IPS-15b (cell line): ENCODE results near the gene NCAN.

Experiments used
- H3K27me3 ChIP-seq: one replicate; pipeline ENCODE4 v1.6.1; 2013; ENCODE audit warnings: low read length; ENCODE audit not compliant: control insufficient read depth, insufficient read depth
- H3K36me3 ChIP-seq: one replicate; pipeline ENCODE4 v1.6.1; 2013; ENCODE audit warnings: low read length; ENCODE audit not compliant: control insufficient read depth, insufficient read depth
- H3K4me1 ChIP-seq: one replicate; pipeline ENCODE4 v1.6.1; 2013; ENCODE audit warnings: mild to moderate bottlenecking, low read length; ENCODE audit not compliant: control insufficient read depth, insufficient read depth
- H3K4me3 ChIP-seq: one replicate; pipeline ENCODE4 v1.5.1; 2013; ENCODE audit warnings: low read depth, low read length
- H3K9ac ChIP-seq: one replicate; pipeline ENCODE4 v1.6.1; 2013; ENCODE audit warnings: low read depth, mild to moderate bottlenecking, low read length
- H3K9me3 ChIP-seq: one replicate; pipeline ENCODE4 v1.6.1; 2013; ENCODE audit warnings: mild to moderate bottlenecking, low read length; ENCODE audit not compliant: control insufficient read depth, insufficient read depth

NCAN gene

DNA sequence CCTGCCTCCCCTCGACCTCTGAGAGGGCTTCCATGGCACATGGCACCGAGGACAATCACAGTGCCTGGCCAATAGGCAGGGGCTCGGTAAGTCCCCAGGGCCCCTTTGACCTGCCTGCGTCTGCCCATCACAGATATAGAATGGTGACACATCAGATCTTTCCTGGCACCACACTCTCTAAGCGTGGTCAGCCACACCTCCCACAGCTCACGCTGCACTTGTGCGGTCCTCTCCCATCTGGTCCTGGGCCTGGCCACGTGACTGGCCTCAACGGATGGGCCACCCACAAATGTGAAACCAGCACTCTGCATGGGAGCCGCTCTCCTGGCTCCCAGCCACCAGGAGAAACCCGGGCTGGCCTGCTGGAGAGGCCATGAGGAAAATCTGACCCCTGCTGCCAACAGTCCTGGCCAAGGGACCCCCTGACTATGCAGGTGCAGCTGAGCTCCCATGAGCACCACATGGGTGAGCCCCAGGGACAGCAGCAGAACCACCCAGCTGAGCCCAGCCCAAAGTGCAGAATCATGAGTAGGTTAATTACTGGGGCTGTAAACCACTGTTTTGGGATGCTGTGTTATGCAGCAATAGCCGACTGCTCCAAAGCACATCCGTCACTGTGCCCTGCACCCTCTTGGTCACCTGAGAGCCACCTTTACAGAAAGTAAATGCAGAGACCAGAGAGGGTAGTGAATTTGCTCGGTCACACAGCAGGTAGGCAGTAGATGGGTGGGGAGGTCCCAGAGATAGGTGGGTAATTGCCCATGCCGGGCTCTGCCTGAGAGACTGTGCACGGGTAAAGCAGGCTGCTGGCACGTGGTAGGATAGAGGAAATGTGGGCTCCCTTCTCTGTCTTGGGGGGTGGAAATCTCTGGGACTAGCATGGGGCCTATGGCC lies 32.0 kb upstream of the NCAN start:
- no peaks in the 10 kb centered on the region for H3K27me3 ChIP-seq
- H3K4me1 ChIP-seq: no peaks in the 10 kb centered on the region
- H3K4me3 ChIP-seq: no peak overlapping the region
- peaks cover 13% of the 10 kb centered on the region for H3K36me3 ChIP-seq
- H3K9me3 ChIP-seq: no peaks in the 10 kb centered on the region
- no peak overlapping the region for H3K9ac ChIP-seq

DNA sequence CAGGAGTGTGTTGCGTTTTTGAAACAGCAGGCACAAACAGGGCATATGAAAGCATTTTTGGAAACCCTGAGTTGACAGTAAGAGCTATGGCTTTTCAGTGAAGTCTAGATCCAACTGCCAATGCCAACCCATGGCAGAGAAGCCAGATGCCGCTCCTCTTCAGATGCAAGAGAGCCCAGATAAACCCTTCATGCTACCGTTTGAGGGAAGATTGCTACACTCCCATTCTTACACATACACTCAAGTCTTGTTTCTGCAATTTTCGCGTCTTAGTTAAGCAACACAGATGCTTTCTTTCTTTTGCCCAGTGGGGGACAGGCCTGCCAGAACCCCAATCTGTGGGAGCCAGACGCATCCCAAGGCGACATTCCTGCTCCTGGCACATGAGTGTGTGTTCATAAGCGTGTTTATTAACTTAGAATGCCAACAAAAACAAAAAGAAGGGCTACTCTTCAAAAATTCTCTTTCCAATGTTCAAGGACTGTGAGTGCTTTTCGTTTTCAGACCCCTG lies 30.2 kb upstream of the NCAN start:
- Histone ChIP-seq H3K9me3 (no peaks in the 10 kb centered on the region), H3K4me1 (no peaks in the 10 kb centered on the region), H3K27me3 (no peaks in the 10 kb centered on the region), H3K9ac (no peak overlapping the region), H3K4me3 (no peak overlapping the region), H3K36me3 (peaks cover 15% of the 10 kb centered on the region)

DNA sequence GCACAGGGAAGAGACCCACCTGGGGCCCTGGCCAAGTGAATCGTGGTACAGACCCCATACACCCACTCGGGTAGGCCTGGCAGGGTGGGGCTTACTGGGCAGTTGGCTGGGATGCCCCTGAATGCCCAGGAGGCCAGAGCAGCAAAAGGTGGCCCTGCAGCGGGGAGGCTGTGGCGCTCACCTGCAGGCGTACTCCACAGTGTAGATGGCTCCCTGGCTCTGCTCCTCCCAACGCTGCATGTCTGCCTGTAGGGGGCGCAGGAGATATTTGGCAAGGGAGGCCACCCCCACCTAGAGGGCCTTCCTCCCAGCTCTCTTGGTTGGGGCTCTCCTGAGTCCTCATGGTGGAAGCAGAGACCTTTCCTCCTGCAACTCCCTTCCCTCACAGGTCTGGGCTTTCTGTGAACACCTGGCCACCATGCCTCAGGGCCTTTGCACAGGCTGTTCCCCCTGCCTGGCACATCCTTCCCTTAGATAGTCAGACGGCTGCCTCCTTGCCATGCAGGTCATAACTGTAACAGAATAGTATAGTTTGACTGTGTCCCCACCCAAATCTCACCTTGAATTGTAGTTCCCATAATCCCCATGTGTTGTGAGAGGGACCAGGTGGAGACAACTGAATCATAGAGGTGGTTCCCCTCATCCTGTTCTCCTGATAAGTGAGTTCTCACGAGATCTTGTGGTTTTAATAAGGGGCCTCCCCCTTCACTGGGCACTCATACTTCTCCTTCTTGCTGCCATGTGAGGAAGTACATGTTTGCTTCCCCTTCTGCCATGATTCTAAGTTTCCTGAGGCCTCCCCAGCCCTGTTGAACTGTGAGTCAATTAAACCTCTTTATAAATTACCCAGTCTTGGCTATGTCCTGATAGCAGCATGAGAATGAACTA lies 25.7 kb upstream of the NCAN start:
- Histone ChIP-seq H3K36me3 (peaks cover 15% of the 10 kb centered on the region), H3K9ac (no peak overlapping the region), H3K27me3 (no peaks in the 10 kb centered on the region), H3K4me1 (no peaks in the 10 kb centered on the region), H3K4me3 (no peak overlapping the region), H3K9me3 (no peaks in the 10 kb centered on the region)

DNA sequence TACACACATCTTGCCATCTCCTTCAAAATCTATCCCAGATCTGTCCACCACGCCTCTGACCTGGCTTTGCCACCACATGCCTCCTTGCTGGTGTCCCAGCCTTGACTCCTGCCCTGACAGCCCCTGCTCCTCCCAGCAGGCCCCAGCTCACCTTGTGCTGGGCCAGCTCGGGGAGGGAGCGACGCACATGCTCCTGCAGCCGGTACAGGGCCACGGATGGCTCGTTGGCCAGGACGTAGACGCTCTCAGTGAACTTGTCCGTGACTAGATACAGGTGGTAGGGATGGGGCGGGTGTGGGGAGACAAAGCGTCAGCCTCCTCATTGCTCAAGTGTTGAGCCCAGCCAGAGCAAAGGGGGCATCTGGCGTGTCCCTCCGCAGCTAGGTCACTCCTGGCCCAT lies 25.0 kb upstream of the NCAN start:
- H3K4me1 ChIP-seq: no peaks in the 10 kb centered on the region
- no peaks in the 10 kb centered on the region for H3K9me3 ChIP-seq
- H3K36me3 ChIP-seq: peaks cover 13% of the 10 kb centered on the region
- no peaks in the 10 kb centered on the region for H3K27me3 ChIP-seq
- H3K9ac ChIP-seq: no peak overlapping the region
- no peak overlapping the region for H3K4me3 ChIP-seq

DNA sequence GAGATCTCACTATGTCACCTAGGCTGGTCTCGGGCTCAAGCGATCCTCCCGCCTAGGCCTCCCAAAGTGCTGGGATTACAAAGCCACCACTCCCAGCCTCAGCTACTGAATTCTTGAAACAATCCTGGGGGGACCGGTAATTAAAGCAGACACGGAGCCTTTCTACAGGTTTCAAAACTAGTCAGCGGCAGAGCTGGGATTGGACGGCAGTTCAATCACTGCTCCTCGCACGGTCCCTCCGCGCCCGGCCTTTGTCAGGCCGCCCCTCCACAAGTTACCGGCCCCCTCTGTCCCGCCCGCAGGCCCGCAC lies 20.0 kb upstream of the NCAN start:
- H3K4me1 ChIP-seq: no peaks in the 10 kb centered on the region
- H3K9me3 ChIP-seq: no peaks in the 10 kb centered on the region
- peak overlapping the region; percentile 95 for H3K9ac ChIP-seq
- peak overlapping the region; percentile 99 for H3K4me3 ChIP-seq
- no peaks in the 10 kb centered on the region for H3K27me3 ChIP-seq
- H3K36me3 ChIP-seq: peaks cover 4% of the 10 kb centered on the region

DNA sequence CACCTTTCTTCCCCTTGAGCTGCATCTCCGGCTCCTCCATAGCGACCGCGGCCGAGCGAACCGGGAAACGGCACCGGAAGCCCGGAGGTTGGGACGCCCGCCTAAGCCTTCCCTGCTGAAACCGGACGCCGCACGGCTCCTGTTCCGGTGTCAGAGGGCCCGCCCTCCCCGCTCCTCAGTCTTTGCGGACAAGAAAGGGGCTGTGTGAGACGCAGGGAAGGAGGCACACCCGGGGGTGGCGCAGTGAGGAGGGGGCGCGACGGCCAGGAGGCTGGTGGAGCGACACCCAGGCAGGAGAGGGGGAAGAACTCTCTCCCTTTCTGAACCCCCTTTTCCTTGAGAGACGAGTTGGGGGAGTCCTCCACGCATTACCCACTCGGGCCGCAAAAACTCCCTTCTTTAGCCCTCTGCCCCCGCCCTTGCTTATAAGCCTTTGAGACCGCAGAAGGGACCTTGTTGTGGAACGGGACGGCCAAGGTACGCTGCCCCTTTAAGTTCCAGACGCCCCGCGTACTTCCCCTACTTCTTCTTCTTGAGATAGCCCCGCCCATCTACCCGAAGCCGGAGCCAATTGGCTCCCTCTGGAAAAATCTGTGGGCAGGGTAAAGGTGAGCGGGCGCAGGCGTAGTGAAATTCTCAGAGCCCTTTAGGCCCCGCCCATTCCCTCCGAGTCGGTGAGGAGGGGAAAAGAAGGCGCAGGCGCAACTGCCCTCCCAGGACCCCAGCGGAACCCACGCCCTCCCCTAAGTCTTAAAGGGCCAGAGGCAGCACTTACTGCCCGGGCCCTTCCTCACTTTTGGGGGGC lies 19.5 kb upstream of the NCAN start, which contains the start of the genes BORCS8 and RFXANK:
BORCS8 (minus strand) TSS at position 75 of the 805 bp plus-strand sequence; CDS start at position 40, 35 bp downstream.
RFXANK (plus strand) TSS at position 181 of the 805 bp plus-strand sequence. CDS start 1,689 bp downstream, outside the sequence.
- Histone ChIP-seq H3K9ac (peak within 1 kb of the TSS; percentile 95), H3K27me3 (no peaks in the 10 kb centered on the region)

DNA sequence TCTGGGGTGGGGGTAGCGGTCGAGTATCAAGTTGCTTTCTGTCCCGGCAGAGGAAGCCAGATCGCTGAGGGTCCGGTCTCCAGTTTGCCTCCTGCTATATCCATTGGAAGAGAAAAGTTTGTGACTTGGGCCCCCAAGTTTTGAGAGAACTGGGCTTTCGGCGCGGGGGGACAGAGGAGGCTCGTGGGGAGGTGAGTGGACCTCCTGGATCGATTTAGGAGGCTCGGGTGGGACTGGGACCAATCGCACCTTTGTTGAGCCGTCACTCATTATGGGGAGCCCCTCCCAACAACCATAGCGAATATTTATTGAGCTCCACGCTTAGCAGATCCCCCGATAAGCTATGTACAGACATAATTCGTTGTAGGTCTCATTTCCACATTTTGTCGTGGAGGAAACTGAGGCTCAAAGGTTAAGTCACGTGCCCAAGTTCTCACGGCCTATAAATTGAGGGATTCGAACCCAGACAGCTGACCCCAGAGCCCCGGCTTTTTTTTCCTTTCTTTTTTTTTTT lies 18.8 kb upstream of the NCAN start:
- Histone ChIP-seq H3K9me3 (no peaks in the 10 kb centered on the region), H3K4me1 (no peaks in the 10 kb centered on the region), H3K9ac (peak overlapping the region; percentile 91), H3K4me3 (peak overlapping the region; percentile 80), H3K36me3 (peaks cover 11% of the 10 kb centered on the region), H3K27me3 (no peaks in the 10 kb centered on the region)

More for the DNA sequence above, 19.5 kb upstream of the NCAN start, which contains the start of the genes BORCS8 and RFXANK:
- Histone ChIP-seq H3K9me3 (no peaks in the 10 kb centered on the region), H3K4me3 (peak within 1 kb of the TSS; percentile 99), H3K4me1 (no peaks in the 10 kb centered on the region), H3K36me3 (peaks cover 9% of the 10 kb centered on the region)

DNA sequence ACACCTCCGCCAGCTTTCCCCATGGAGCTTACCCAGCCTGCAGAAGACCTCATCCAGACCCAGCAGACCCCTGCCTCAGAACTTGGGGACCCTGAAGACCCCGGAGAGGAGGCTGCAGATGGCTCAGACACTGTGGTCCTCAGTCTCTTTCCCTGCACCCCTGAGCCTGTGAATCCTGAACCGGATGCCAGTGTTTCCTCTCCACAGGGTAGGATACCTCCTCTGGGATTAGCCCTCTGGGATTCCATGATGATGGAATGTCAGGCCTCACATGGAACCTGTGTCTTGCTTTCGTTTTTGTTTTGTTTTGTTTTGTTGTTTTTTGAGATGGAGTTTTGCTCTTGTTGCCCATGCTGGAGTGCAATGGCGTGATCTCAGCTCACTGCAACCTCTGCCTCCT lies 17.8 kb upstream of the NCAN start:
- H3K9ac ChIP-seq: no peak overlapping the region
- no peaks in the 10 kb centered on the region for H3K27me3 ChIP-seq
- no peaks in the 10 kb centered on the region for H3K4me1 ChIP-seq
- H3K36me3 ChIP-seq: peaks cover 19% of the 10 kb centered on the region
- no peaks in the 10 kb centered on the region for H3K9me3 ChIP-seq
- H3K4me3 ChIP-seq: no peak overlapping the region

DNA sequence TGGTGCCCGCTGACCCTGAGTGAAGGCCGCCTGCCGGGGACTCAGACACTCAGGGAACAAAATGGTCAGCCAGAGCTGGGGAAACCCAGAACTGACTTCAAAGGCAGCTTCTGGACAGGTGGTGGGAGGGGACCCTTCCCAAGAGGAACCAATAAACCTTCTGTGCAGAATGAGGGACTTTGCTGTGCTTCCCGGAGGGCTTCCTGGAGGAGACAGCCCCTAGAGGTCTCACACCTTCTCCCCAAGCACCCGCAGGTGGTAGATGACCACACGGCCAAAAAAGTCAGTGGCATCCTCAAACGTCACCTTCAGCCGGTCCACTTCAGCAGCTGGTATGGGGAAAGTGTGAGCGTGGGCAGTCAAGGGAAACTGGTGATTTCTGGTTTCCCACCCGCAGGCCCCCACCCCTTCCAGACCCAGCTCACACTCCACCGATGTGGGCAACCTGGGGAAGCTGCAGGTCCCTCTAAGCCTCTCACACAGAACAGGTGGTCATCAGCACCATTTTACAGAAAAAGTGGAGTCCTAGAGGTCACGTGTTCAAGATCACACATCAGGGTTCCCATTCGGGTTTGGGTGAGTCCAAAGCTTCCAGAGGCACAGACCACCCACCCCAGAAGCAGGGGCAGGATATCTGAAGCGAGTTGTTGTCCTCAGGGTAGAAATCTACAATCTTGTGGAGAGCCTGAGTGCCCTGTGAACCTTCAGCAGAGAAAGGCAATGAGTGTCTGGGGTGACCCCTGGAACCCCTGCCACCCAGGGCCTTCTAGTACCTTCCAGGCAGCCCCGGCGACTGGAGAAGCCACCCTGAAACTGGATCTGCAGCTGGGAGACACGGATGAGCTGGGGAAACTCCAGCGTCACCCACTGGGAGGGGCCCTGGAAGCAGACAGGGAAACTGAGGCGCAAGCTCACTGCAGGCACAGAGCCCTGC lies 9.8 kb upstream of the NCAN start:
- Histone ChIP-seq H3K4me3 (peak overlapping the region; percentile 93), H3K9me3 (no peaks in the 10 kb centered on the region), H3K36me3 (peaks cover 18% of the 10 kb centered on the region), H3K27me3 (peaks cover 27% of the 10 kb centered on the region), H3K4me1 (peaks cover 3% of the 10 kb centered on the region), H3K9ac (peak overlapping the region; percentile 91)

DNA sequence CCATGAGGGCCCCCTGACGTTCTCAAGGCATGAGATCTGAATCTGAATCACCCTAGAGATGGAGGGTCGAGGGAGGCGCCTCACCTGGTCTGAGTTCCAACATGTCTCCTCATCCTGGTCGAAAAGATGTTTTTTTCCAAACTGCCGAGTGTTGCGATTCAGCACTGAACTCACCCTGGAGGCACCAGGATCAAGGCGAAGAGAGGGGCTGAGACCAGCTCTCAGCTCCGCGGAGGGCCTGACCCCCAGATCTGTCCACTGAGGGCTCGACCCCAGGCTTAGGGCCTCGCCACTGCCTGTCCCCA lies 9.1 kb upstream of the NCAN start:
- Histone ChIP-seq H3K36me3 (peaks cover 14% of the 10 kb centered on the region), H3K9ac (peak overlapping the region; percentile 91), H3K4me1 (peaks cover 3% of the 10 kb centered on the region), H3K4me3 (peak overlapping the region; percentile 93), H3K27me3 (peaks cover 34% of the 10 kb centered on the region), H3K9me3 (no peaks in the 10 kb centered on the region)
